ENCODE data around the gene CDK19. TPM values are rescaled to one million over a fixed set of nuclear protein-coding genes. Genes with fewer than 3 reads are reported as not detected.
"Not testable (repeated sequence)": the region's sequence is repeated elsewhere in the genome, so short reads cannot be mapped to it uniquely, and the experiment has no call there.

CDK19 gene
- polyA plus RNA-seq, 1 donor (not counting 4 experiments of a cell fraction or from before 2014, with no cell fraction given) = 6.4 TPM

DNA sequence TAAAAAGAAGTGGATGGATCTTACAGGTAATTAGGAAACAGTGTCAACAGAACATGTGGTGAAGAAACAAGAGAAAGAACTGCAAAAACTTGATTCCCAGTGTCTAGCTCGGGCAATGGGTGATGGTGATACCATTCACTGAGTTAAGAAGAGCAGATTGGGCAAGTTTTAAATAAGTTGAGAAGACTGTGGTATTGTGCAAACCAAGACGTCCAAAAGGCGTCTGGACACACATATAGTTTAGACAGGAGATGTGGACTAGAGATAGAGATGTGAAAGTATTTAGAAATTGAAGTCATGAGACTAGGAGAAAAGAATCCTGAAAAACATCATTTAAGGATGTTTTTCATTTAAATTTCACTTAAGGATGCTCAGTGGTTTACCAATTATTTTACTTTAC is 53.9 kb downstream of the CDK19 start:
- DNase-seq (ENCODE audit: low read depth, low spot score) = no peak
- FAIRE-seq = no peak
- no peaks in the 10 kb centered on the region for H4K20me1 ChIP-seq (ENCODE audit: control insufficient read depth, extremely low read depth, insufficient read depth, low read length)
- no peaks in the 10 kb centered on the region for H3K9me3 ChIP-seq (ENCODE audit: control insufficient read depth, low read depth, low read length)
- H3K4me3 ChIP-seq (ENCODE audit: control insufficient read depth in 2 of 3, extremely low read depth in 1 of 3, insufficient read depth in 2 of 3, low read depth in 1 of 3, low read length in 3 of 3) = no peak overlapping the region
- no peak overlapping the region for H3K4me2 ChIP-seq (ENCODE audit: control insufficient read depth, extremely low read depth, insufficient read depth, low read depth, low read length)
- TF ChIP-seq EZH2 (IDR thresholded peaks at IDR 0.05; ENCODE audit: low read length) = no peak
- TF ChIP-seq, protein P1, sequence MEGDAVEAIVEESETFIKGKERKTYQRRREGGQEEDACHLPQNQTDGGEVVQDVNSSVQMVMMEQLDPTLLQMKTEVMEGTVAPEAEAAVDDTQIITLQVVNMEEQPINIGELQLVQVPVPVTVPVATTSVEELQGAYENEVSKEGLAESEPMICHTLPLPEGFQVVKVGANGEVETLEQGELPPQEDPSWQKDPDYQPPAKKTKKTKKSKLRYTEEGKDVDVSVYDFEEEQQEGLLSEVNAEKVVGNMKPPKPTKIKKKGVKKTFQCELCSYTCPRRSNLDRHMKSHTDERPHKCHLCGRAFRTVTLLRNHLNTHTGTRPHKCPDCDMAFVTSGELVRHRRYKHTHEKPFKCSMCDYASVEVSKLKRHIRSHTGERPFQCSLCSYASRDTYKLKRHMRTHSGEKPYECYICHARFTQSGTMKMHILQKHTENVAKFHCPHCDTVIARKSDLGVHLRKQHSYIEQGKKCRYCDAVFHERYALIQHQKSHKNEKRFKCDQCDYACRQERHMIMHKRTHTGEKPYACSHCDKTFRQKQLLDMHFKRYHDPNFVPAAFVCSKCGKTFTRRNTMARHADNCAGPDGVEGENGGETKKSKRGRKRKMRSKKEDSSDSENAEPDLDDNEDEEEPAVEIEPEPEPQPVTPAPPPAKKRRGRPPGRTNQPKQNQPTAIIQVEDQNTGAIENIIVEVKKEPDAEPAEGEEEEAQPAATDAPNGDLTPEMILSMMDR (optimal IDR thresholded peaks at IDR 0.05 in 1 of 3, IDR thresholded peaks at IDR 0.05 in 1 of 3, conservative IDR thresholded peaks at IDR 0.05 in 1 of 3; ENCODE audit: extremely low read depth in 1 of 3, insufficient read depth in 2 of 3, low read length in 3 of 3) = no peak
- H3K27me3 ChIP-seq (ENCODE audit: control insufficient read depth, extremely low read depth, insufficient read depth, low read length) = no peaks in the 10 kb centered on the region
- H3K4me1 ChIP-seq (ENCODE audit: control insufficient read depth, extremely low read depth, insufficient read depth, low read length) = no peaks in the 10 kb centered on the region
- dilution Hi-C loops (cut with MboI; ENCODE audit: extremely low pct_ligation_motif_present, low sequenced_read_pairs) = no loop called here
- no peak overlapping the region for H3K27ac ChIP-seq (ENCODE audit: control insufficient read depth, insufficient read depth, low read length)
- H3K9ac ChIP-seq (ENCODE audit: control insufficient read depth, extremely low read depth, insufficient read depth, low read length) = no peak overlapping the region
- no peak overlapping the region for H2AFZ ChIP-seq (ENCODE audit: control insufficient read depth, low read length)
- no peaks in the 10 kb centered on the region for H3K9me1 ChIP-seq (ENCODE audit: control insufficient read depth, extremely low read depth, insufficient read depth, low read length)
- no peaks in the 10 kb centered on the region for H3K36me3 ChIP-seq (ENCODE audit: control insufficient read depth in 2 of 2, extremely low read depth in 1 of 2, insufficient read depth in 2 of 2, low read length in 2 of 2)
- H3K79me2 ChIP-seq (ENCODE audit: control insufficient read depth, insufficient read depth, low read length) = no peaks in the 10 kb centered on the region

DNA sequence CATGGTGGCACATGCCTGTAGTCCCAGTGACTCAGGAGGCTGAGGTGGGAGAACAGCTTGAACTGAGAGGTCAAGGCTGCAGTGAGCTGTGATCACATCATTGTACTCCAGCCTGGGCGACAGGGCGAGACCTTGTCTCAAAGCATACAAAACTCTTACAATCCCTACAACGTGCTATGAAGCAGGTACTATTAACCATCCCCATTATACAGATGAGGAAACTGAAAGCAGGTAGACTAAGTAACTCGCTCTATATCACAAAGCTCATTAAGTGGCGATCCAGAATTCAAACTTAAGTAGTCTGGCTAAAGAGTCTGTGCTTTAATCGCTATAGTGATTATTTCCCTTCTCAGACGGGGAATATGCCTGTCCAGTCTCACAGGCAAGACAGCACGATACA is 54.7 kb downstream of the CDK19 start:
- Histone ChIP-seq H3K4me3 (ENCODE audit: control insufficient read depth in 2 of 3, extremely low read depth in 1 of 3, insufficient read depth in 2 of 3, low read depth in 1 of 3, low read length in 3 of 3) (no peak overlapping the region), H3K27me3 (ENCODE audit: control insufficient read depth, extremely low read depth, insufficient read depth, low read length) (no peaks in the 10 kb centered on the region), H3K79me2 (ENCODE audit: control insufficient read depth, insufficient read depth, low read length) (no peaks in the 10 kb centered on the region), H3K9me1 (ENCODE audit: control insufficient read depth, extremely low read depth, insufficient read depth, low read length) (no peaks in the 10 kb centered on the region), H3K27ac (ENCODE audit: control insufficient read depth, insufficient read depth, low read length) (no peak overlapping the region), H3K36me3 (ENCODE audit: control insufficient read depth in 2 of 2, extremely low read depth in 1 of 2, insufficient read depth in 2 of 2, low read length in 2 of 2) (no peaks in the 10 kb centered on the region), H3K4me1 (ENCODE audit: control insufficient read depth, extremely low read depth, insufficient read depth, low read length) (peaks cover 3% of the 10 kb centered on the region), H3K4me2 (ENCODE audit: control insufficient read depth, extremely low read depth, insufficient read depth, low read depth, low read length) (no peak overlapping the region), H2AFZ (ENCODE audit: control insufficient read depth, low read length) (no peak overlapping the region), H3K9me3 (ENCODE audit: control insufficient read depth, low read depth, low read length) (no peaks in the 10 kb centered on the region), H3K9ac (ENCODE audit: control insufficient read depth, extremely low read depth, insufficient read depth, low read length) (no peak overlapping the region), H4K20me1 (ENCODE audit: control insufficient read depth, extremely low read depth, insufficient read depth, low read length) (no peaks in the 10 kb centered on the region)
- TF ChIP-seq, protein P1 (optimal IDR thresholded peaks at IDR 0.05 in 1 of 3, IDR thresholded peaks at IDR 0.05 in 1 of 3, conservative IDR thresholded peaks at IDR 0.05 in 1 of 3; ENCODE audit: extremely low read depth in 1 of 3, insufficient read depth in 2 of 3, low read length in 3 of 3) = no peak
- no peak for TF ChIP-seq EZH2 (IDR thresholded peaks at IDR 0.05; ENCODE audit: low read length)
- no peak for FAIRE-seq
- dilution Hi-C loops (cut with MboI; ENCODE audit: extremely low pct_ligation_motif_present, low sequenced_read_pairs) = no loop called here
- DNase-seq (ENCODE audit: low read depth, low spot score) = no peak

DNA sequence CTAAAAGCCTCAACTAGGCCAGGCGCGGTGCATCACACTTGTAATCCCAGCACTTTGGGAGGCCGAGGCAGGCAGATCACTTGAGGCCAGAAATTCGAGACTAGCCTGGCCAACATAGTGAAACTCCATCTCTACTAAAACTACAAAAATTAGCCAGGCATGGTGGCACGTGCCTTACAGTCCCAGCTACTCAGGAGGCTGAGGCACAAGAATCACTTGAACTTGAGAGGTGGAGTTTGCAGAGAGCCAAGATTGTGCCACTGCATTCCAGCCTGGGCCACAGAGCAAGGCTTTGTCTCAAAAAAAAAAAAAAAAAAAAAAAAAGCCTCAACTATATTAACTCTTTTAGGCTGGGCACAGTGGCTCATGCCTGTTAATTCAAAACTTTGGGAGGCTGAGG is 55.2 kb downstream of the CDK19 start:
- H2AFZ ChIP-seq (ENCODE audit: control insufficient read depth, low read length); H3K36me3 ChIP-seq (ENCODE audit: control insufficient read depth in 2 of 2, extremely low read depth in 1 of 2, insufficient read depth in 2 of 2, low read length in 2 of 2); H3K9me3 ChIP-seq (ENCODE audit: control insufficient read depth, low read depth, low read length); FAIRE-seq; H3K79me2 ChIP-seq (ENCODE audit: control insufficient read depth, insufficient read depth, low read length); H3K4me1 ChIP-seq (ENCODE audit: control insufficient read depth, extremely low read depth, insufficient read depth, low read length); H3K27me3 ChIP-seq (ENCODE audit: control insufficient read depth, extremely low read depth, insufficient read depth, low read length); H3K9ac ChIP-seq (ENCODE audit: control insufficient read depth, extremely low read depth, insufficient read depth, low read length); H3K4me2 ChIP-seq (ENCODE audit: control insufficient read depth, extremely low read depth, insufficient read depth, low read depth, low read length); H3K27ac ChIP-seq (ENCODE audit: control insufficient read depth, insufficient read depth, low read length); H3K9me1 ChIP-seq (ENCODE audit: control insufficient read depth, extremely low read depth, insufficient read depth, low read length); DNase-seq (ENCODE audit: low read depth, low spot score); H3K4me3 ChIP-seq (ENCODE audit: control insufficient read depth in 2 of 3, extremely low read depth in 1 of 3, insufficient read depth in 2 of 3, low read depth in 1 of 3, low read length in 3 of 3); H4K20me1 ChIP-seq (ENCODE audit: control insufficient read depth, extremely low read depth, insufficient read depth, low read length); dilution Hi-C loops (cut with MboI; ENCODE audit: extremely low pct_ligation_motif_present, low sequenced_read_pairs): not testable (repeated sequence)
